ENCODE results near the gene HSP90AB1. TPM values are rescaled to one million over a fixed set of nuclear protein-coding genes. Genes with fewer than 3 reads are reported as not detected.

The HSP90AB1 gene
- total and polyA plus RNA-seq, 2 of the 8 experiments (the other 6 are each of a cell fraction or from before 2014, with no cell fraction given): 1,564 to 2,297 TPM

- TF ChIP-seq RBBP5 (IDR thresholded peaks at IDR 0.05; ENCODE audit: borderline replicate concordance, low read depth, low read length) (no peak), RNF2 (IDR thresholded peaks at IDR 0.05; ENCODE audit: borderline replicate concordance, low read depth, low read length, missing control alignments, poor library complexity, severe bottlenecking) (no peak), BACH1 (IDR thresholded peaks at IDR 0.05; ENCODE audit: low read length) (no peak), RXRA (IDR thresholded peaks at IDR 0.05; ENCODE audit: insufficient read depth, low read depth, low read length) (no peak), YY1 (IDR thresholded peaks at IDR 0.05; ENCODE audit: low read depth, low read length) (no peak), NANOG (IDR thresholded peaks at IDR 0.05; ENCODE audit: insufficient read depth, low read depth, low read length, poor library complexity, severe bottlenecking) (no peak), CBX5 (IDR thresholded peaks at IDR 0.05; ENCODE audit: low read depth, low read length) (no peak), CTCF (IDR thresholded peaks at IDR 0.05; ENCODE audit: control extremely low read depth in 1 of 3, insufficient read depth in 1 of 3, low read depth in 1 of 3, low read length in 3 of 3) (no peak)
- Histone ChIP-seq H3K27me3 (replicated peaks in 1 of 4; ENCODE audit: control insufficient read depth in 3 of 4, extremely low read depth in 1 of 4, insufficient read depth in 3 of 4, low read length in 3 of 4) (no peaks in the 10 kb centered on the region; a peak in 1 of 7 replicates), H3K4ac (replicated peaks; ENCODE audit: insufficient read length, low read depth, low read length) (no peak overlapping the region), H3K23ac (ENCODE audit: insufficient read length) (no peak overlapping the region), H2BK12ac (ENCODE audit: low read depth, low read length) (no peak overlapping the region), H3K27ac (ENCODE audit: low read depth, low read length) (peak overlapping the region; percentile 1; the same call in 1 of the 2 replicates), H2AFZ (ENCODE audit: low read length) (no peak overlapping the region), H3K56ac (replicated peaks; ENCODE audit: insufficient read length, low read depth, low read length) (no peak overlapping the region), H2BK15ac (ENCODE audit: low read length) (0 out of 2 replicates have a peak overlapping the region, but pooled peaks have one; percentile 14), H2BK120ac (replicated peaks; ENCODE audit: low read depth, low read length) (no peak overlapping the region), H3K23me2 (ENCODE audit: low read depth, low read length) (peaks cover 4% of the 10 kb centered on the region; the same call in 1 of the 2 replicates), H3K36me3 (ENCODE audit: control insufficient read depth in 2 of 4, insufficient read depth in 4 of 4, low read length in 3 of 4) (peaks cover 35 to 57% (median 51%) of the 10 kb centered on the region in 4 experiments), H3K9me3 (ENCODE audit: insufficient read depth in 2 of 2, low read depth in 1 of 2, low read length in 1 of 2) (no peaks in the 10 kb centered on the region), H3K4me3 (ENCODE audit: extremely low read depth in 1 of 4, insufficient read depth in 2 of 4, low read depth in 3 of 4, low read length in 4 of 4) (no peak overlapping the region), H3K4me2 (ENCODE audit: insufficient read depth in 1 of 2, low read depth in 2 of 2, low read length in 2 of 2) (no peak overlapping the region), H3K18ac (ENCODE audit: extremely low read depth, low read length) (no peak overlapping the region), H2AK5ac (ENCODE audit: low read depth, low read length) (no peak overlapping the region), H2BK20ac (ENCODE audit: low read length) (no peak overlapping the region), H4K8ac (ENCODE audit: extremely low read depth, insufficient read depth, low read length) (no peak overlapping the region), H2BK5ac (ENCODE audit: low read depth, low read length) (no peak overlapping the region), H3K9ac (replicated peaks in 1 of 4; ENCODE audit: extremely low read depth in 1 of 4, low read depth in 3 of 4, low read length in 3 of 4) (no peak overlapping the region), H3K79me2 (ENCODE audit: control insufficient read depth in 1 of 2, insufficient read depth in 2 of 2, low read length in 2 of 2) (0 out of 4 replicates have a peak, but pooled peaks cover 0 to 4% of the 10 kb centered on the region in 2 experiments), H3K4me1 (replicated peaks in 1 of 4; ENCODE audit: control insufficient read depth in 3 of 4, insufficient read depth in 4 of 4, low read length in 3 of 4) (peaks cover 4 to 15% (median 9%) of the 10 kb centered on the region in 4 experiments; a peak in 6 of 7 replicates), H4K5ac (ENCODE audit: insufficient read length, low read depth, low read length) (no peak overlapping the region), H3K79me1 (ENCODE audit: low read depth, low read length) (peaks cover 11% of the 10 kb centered on the region), H4K91ac (replicated peaks; ENCODE audit: insufficient read length, low read length) (no peak overlapping the region), H3K14ac (ENCODE audit: insufficient read length) (no peak overlapping the region), H4K20me1 (replicated peaks in 1 of 2; ENCODE audit: control insufficient read depth in 1 of 2, insufficient read depth in 2 of 2, low read length in 2 of 2) (peaks cover 6 to 17% of the 10 kb centered on the region in 2 experiments)
- 85% methylated on average over 14 of the region's 14 CpGs; no CpG with 5 or more reads in 1 of the 2 experiments for WGBS, 2 experiments (ENCODE audit: extremely low coverage in 1 of 2, insufficient coverage in 1 of 2, insufficient read length in 1 of 2, insufficient replicate concordance in 2 of 2, low coverage in 1 of 2, low lambda C conversion rate in 2 of 2, missing lambda C conversion rate in 1 of 2)
- POLR2A ChIA-PET (ENCODE audit: partially characterized antibody): interaction anchor here (0.7 to 21.0 kb wide), 15 partner anchors 9 to 271 kb away, joined by 3 to 581 read pairs (median 5); partner anchors contain the start of genes HSP90AB1, SLC29A1 and SLC35B2
- DNase-seq (ENCODE audit: low read depth in 1 of 2, low spot score in 2 of 2) (no peak), FAIRE-seq (no peak)
- CTCF ChIA-PET (ENCODE audit: partially characterized antibody): interaction anchor here (1.1 to 19.4 kb wide), 25 partner anchors 8 to 153 kb away, joined by 3 to 287 read pairs (median 18); partner anchors contain the start of genes CAPN11, HSP90AB1, MYMX and SLC29A1
Observed at GRCh38 chr6:44233567-44234100, 13.3 kb upstream of the HSP90AB1 start.
